ENCODE data around the gene SNAP91.
"Not testable (repeated sequence)": the region's sequence is repeated elsewhere in the genome, so short reads cannot be mapped to it uniquely, and the experiment has no call there.

The SNAP91 gene

GRCh38 chr6:83633609-83634008, 75.3 kb downstream of the SNAP91 start:
- H3K4me3 ChIP-seq (ENCODE audit: low read depth, low read length), result no peak overlapping the region
- DNase-seq (ENCODE audit: low read depth), result no peak

GRCh38 chr6:83633149-83633548, 75.8 kb downstream of the SNAP91 start:
- no peak overlapping the region for H3K4me3 ChIP-seq (ENCODE audit: low read depth, low read length)
- DNase-seq (ENCODE audit: low read depth), result no peak

- not testable (repeated sequence) for DNase-seq (ENCODE audit: low read depth); H3K4me3 ChIP-seq (ENCODE audit: low read depth, low read length)
Measured at GRCh38 chr6:83629908-83630307, 79.0 kb downstream of the SNAP91 start.

GRCh38 chr6:83615025-83615999, 93.6 kb downstream of the SNAP91 start:
- H3K4me3 ChIP-seq (ENCODE audit: low read depth, low read length), result no peak overlapping the region
- DNase-seq (ENCODE audit: low read depth), result no peak

GRCh38 chr6:83613378-83613777, 95.5 kb downstream of the SNAP91 start:
- no peak for DNase-seq (ENCODE audit: low read depth)
- H3K4me3 ChIP-seq (ENCODE audit: low read depth, low read length), result no peak overlapping the region

- no peak for DNase-seq (ENCODE audit: low read depth)
- no peak overlapping the region for H3K4me3 ChIP-seq (ENCODE audit: low read depth, low read length)
Measured at GRCh38 chr6:83609248-83609647, 99.7 kb downstream of the SNAP91 start.

GRCh38 chr6:83605517-83605916, 103.4 kb downstream of the SNAP91 start:
- H3K4me3 ChIP-seq (ENCODE audit: low read depth, low read length), result no peak overlapping the region
- no peak for DNase-seq (ENCODE audit: low read depth)

- H3K4me3 ChIP-seq (ENCODE audit: low read depth, low read length), result no peak overlapping the region
Measured at GRCh38 chr6:83603551-83603950, 105.3 kb downstream of the SNAP91 start.

GRCh38 chr6:83601119-83601518, 107.8 kb downstream of the SNAP91 start:
- H3K4me3 ChIP-seq (ENCODE audit: low read depth, low read length), result no peak overlapping the region
- DNase-seq (ENCODE audit: low read depth), result no peak

More at GRCh38 chr6:83603551-83603950, 105.3 kb downstream of the SNAP91 start:
- DNase-seq (ENCODE audit: low read depth), result no peak

GRCh38 chr6:83600459-83600858, 108.4 kb downstream of the SNAP91 start:
- no peak overlapping the region for H3K4me3 ChIP-seq (ENCODE audit: low read depth, low read length)

GRCh38 chr6:83597511-83597910, 111.4 kb downstream of the SNAP91 start:
- no peak overlapping the region for H3K4me3 ChIP-seq (ENCODE audit: low read depth, low read length)
- DNase-seq (ENCODE audit: low read depth), result no peak

More at GRCh38 chr6:83600459-83600858, 108.4 kb downstream of the SNAP91 start:
- no peak for DNase-seq (ENCODE audit: low read depth)

- DNase-seq (ENCODE audit: low read depth), result no peak
- no peak overlapping the region for H3K4me3 ChIP-seq (ENCODE audit: low read depth, low read length)
Measured at GRCh38 chr6:83597051-83597450, 111.8 kb downstream of the SNAP91 start.

- no peak overlapping the region for H3K4me3 ChIP-seq (ENCODE audit: low read depth, low read length)
- DNase-seq (ENCODE audit: low read depth), result no peak
Measured at GRCh38 chr6:83594941-83595340, 114.0 kb downstream of the SNAP91 start.

- H3K4me3 ChIP-seq (ENCODE audit: low read depth, low read length), result no peak overlapping the region
- DNase-seq (ENCODE audit: low read depth), result no peak
Measured at GRCh38 chr6:83593395-83593785, 115.5 kb downstream of the SNAP91 start.

GRCh38 chr6:83592770-83593394, 116.0 kb downstream of the SNAP91 start:
- H3K4me3 ChIP-seq (ENCODE audit: low read depth, low read length), result no peak overlapping the region
- no peak for DNase-seq (ENCODE audit: low read depth)

GRCh38 chr6:83590416-83590815, 118.5 kb downstream of the SNAP91 start:
- no peak overlapping the region for H3K4me3 ChIP-seq (ENCODE audit: low read depth, low read length)
- DNase-seq (ENCODE audit: low read depth), result peak; percentile 18

- no peak for DNase-seq (ENCODE audit: low read depth)
- no peak overlapping the region for H3K4me3 ChIP-seq (ENCODE audit: low read depth, low read length)
Measured at GRCh38 chr6:83589076-83589475, 119.8 kb downstream of the SNAP91 start.

- DNase-seq (ENCODE audit: low read depth), result no peak
- H3K4me3 ChIP-seq (ENCODE audit: low read depth, low read length), result no peak overlapping the region
Measured at GRCh38 chr6:83578057-83578456, 130.8 kb downstream of the SNAP91 start.

GRCh38 chr6:83574783-83575182, 134.1 kb downstream of the SNAP91 start:
- no peak overlapping the region for H3K4me3 ChIP-seq (ENCODE audit: low read depth, low read length)
- no peak for DNase-seq (ENCODE audit: low read depth)

GRCh38 chr6:83571663-83572185, 137.2 kb downstream of the SNAP91 start:
- not testable (repeated sequence) for DNase-seq (ENCODE audit: low read depth)

More at GRCh38 chr6:83571663-83572185, 137.2 kb downstream of the SNAP91 start:
- H3K4me3 ChIP-seq (ENCODE audit: low read depth, low read length), result not testable (repeated sequence)

Data from skeletal muscle cell (primary cell).